Smooth muscle cell (in vitro differentiated cells): ENCODE data around the gene MAPK11. TPM values are rescaled to one million over a fixed set of nuclear protein-coding genes. Genes with fewer than 3 reads are reported as not detected.
A peak's percentile ranks its signal among the peaks of the same experiment; 100 is the strongest.

Experiments
- DNase-seq: peaks from one replicate; lab custom pipeline; 2025; ENCODE audit not compliant: unreplicated experiment; lab: John Stamatoyannopoulos, UW
- H2AFZ ChIP-seq: fragments of 200-600 bp; sonication (generic); 2 replicates; pipeline ENCODE4 v1.6.0; 2016; ENCODE audit warnings: antibody characterized with exemption, low read depth, mild to moderate bottlenecking
- H3F3A ChIP-seq: fragments of 200-600 bp; sonication (generic); 2 replicates; pipeline ENCODE4 v1.6.0; 2017; ENCODE audit warnings: antibody characterized with exemption, low read depth
- H3K27ac ChIP-seq: fragments of 200-600 bp; sonication (generic); 2 replicates; pipeline ENCODE4 v1.5.1; 2016; ENCODE audit warnings: low read depth, mild to moderate bottlenecking
- H3K27me3 ChIP-seq: fragments of 200-600 bp; sonication (generic); 2 replicates; pipeline ENCODE4 v1.6.1; 2016; ENCODE audit warnings: low read depth, mild to moderate bottlenecking
- H3K36me3 ChIP-seq: fragments of 200-600 bp; sonication (generic); 2 replicates; pipeline ENCODE4 v1.5.1; 2016; ENCODE audit warnings: low read depth
- H3K4me1 ChIP-seq: fragments of 200-600 bp; sonication (generic); 2 replicates; pipeline ENCODE4 v1.5.1; 2016; ENCODE audit warnings: low read depth
- H3K4me2 ChIP-seq: fragments of 200-600 bp; sonication (generic); 2 replicates; pipeline ENCODE4 v1.6.0; 2016; ENCODE audit warnings: mild to moderate bottlenecking
- H3K4me3 ChIP-seq: fragments of 200-600 bp; sonication (generic); 2 replicates; pipeline ENCODE4 v1.5.1; 2016; ENCODE audit warnings: mild to moderate bottlenecking
- H3K79me2 ChIP-seq: fragments of 200-600 bp; sonication (generic); 2 replicates; pipeline ENCODE4 v1.6.0; 2016; ENCODE audit warnings: low read depth, mild to moderate bottlenecking
- H3K9ac ChIP-seq: fragments of 200-600 bp; sonication (generic); 2 replicates; pipeline ENCODE4 v1.6.0; 2016; ENCODE audit warnings: low read depth
- H3K9me3 ChIP-seq: fragments of 200-600 bp; sonication (generic); replicated peaks from 2 replicates; pipeline ENCODE4 v1.5.1; 2016; ENCODE audit warnings: low read depth
- H4K20me1 ChIP-seq: fragments of 200-600 bp; sonication (generic); 2 replicates; pipeline ENCODE4 v1.6.0; 2016; ENCODE audit warnings: low read depth
- WGBS: methylation state at CpG from one replicate; pipeline ENCODE4 v1.1.7; 2016; ENCODE audit warnings: low lambda C conversion rate; 5-methylcytosine and 5-hydroxymethylcytosine counted together
- polyA plus RNA-seq: library from polyadenylated mRNA; unstranded; fragments of >200 nt; fragmentation: Nextera tagmentation; extraction: Ambion mirVana; gene quantifications from 2 replicates; pipeline ENCODE4 v1.2.1, GENCODE V29; 2016
- total RNA-seq: library from RNA; depleted of rRNA; stranded (reverse); fragments of >200 nt; gene quantifications from 2 replicates; pipeline ENCODE4 v1.2.3, GENCODE V29; 2014
- TF ChIP-seq, protein P1 (sequence below): fragments of 200-600 bp; sonication (generic); IDR thresholded peaks from 2 replicates; pipeline ENCODE4 v1.5.1; 2017; ENCODE audit warnings: borderline replicate concordance, mild to moderate bottlenecking, antibody characterized with exemption; ENCODE audit not compliant: insufficient read depth, poor library complexity, severe bottlenecking

Gene MAPK11
- total and polyA plus RNA-seq, 2 experiments from 2014 or later: 0.65 to 4.2 TPM

DNA sequence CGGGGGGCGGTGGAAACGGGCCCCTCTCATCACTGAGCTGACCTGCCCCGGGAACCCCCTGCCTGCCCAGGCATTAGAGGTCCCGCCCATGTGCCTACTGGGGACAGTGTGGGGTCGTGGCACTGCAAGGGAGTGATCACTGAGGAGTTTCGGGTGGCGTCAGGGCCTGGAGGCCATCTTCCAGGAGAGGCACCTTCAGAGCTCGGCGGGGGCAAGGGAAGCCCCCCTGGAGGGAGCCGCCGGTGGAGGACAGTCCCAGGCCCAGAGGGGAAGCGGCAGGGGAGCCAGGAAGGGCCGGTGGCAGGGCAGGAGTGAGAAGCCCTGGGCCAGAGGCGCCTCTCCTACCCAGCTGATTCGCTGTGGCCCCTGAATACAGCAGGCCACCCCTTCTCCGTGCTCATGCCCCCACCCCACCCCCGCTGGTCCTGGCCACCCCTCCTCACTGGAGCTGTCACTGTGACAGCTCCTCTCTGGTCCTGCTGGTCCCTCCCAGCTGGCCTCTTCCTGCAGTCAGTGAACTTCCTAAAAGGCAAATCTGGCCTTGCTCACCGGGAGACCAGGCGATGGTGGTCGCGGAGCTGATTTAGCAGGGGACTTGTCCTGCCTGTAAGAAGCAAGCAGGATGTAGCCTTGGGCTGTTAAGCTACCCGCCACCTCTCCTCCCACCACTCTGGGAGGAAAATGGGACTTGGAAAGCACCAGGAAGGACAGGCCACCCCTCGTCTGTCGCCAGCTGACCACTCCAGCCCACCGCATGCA lies 2.0 kb upstream of the MAPK11 start:
- Histone ChIP-seq H3K9me3 (no peaks in the 10 kb centered on the region), H3K4me3 (peak overlapping the region; percentile 60), H3K27me3 (peaks cover 13% of the 10 kb centered on the region), H2AFZ (no peak overlapping the region), H3K9ac (no peak overlapping the region), H3K4me1 (peaks cover 23% of the 10 kb centered on the region), H3K36me3 (no peaks in the 10 kb centered on the region), H3K79me2 (no peaks in the 10 kb centered on the region), H3K27ac (no peak overlapping the region), H4K20me1 (peaks cover 67% of the 10 kb centered on the region), H3K4me2 (peak overlapping the region; percentile 88), H3F3A (peaks cover 18% of the 10 kb centered on the region)
- no peak for DNase-seq
- TF ChIP-seq, protein P1, sequence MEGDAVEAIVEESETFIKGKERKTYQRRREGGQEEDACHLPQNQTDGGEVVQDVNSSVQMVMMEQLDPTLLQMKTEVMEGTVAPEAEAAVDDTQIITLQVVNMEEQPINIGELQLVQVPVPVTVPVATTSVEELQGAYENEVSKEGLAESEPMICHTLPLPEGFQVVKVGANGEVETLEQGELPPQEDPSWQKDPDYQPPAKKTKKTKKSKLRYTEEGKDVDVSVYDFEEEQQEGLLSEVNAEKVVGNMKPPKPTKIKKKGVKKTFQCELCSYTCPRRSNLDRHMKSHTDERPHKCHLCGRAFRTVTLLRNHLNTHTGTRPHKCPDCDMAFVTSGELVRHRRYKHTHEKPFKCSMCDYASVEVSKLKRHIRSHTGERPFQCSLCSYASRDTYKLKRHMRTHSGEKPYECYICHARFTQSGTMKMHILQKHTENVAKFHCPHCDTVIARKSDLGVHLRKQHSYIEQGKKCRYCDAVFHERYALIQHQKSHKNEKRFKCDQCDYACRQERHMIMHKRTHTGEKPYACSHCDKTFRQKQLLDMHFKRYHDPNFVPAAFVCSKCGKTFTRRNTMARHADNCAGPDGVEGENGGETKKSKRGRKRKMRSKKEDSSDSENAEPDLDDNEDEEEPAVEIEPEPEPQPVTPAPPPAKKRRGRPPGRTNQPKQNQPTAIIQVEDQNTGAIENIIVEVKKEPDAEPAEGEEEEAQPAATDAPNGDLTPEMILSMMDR: no peak
- WGBS: 41% methylated on average over 22 of the region's 26 CpGs

DNA sequence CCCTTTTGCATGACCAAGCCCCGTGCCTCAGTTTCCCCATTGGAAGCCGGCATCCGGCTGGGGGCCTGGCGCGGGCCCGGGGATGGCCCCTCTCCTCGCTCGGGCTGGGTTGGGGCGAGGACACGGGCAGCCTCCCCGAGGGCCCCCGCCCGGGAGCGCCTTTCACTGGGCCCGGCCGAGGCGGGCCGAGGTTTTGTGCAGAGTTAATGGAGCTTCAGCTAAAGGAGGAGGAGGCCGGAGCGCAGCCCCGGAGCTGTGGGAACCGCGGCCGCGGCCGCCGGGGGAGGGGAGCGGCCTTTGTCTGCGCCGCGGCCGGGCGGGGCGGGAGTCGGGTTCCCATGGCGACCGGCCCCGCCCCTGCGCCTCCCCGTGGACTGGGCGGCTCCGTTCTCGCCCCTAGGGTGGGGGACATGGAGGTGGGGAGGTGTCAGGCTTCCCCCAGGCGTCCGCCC lies 1.4 kb upstream of the MAPK11 start:
- no peaks in the 10 kb centered on the region for H3K79me2 ChIP-seq
- no peak overlapping the region for H2AFZ ChIP-seq
- no peaks in the 10 kb centered on the region for H3K36me3 ChIP-seq
- peak overlapping the region; percentile 60 for H3K4me3 ChIP-seq
- peaks cover 20% of the 10 kb centered on the region for H3K27me3 ChIP-seq
- peaks cover 18% of the 10 kb centered on the region for H3F3A ChIP-seq
- no peaks in the 10 kb centered on the region for H3K9me3 ChIP-seq
- WGBS: 7% methylated on average over 11 of the region's 45 CpGs
- H3K4me2 ChIP-seq: peak overlapping the region; percentile 88
- TF ChIP-seq, protein P1: peak; percentile 23
- H4K20me1 ChIP-seq: peaks cover 60% of the 10 kb centered on the region
- H3K27ac ChIP-seq: no peak overlapping the region
- no peak overlapping the region for H3K9ac ChIP-seq
- no peak for DNase-seq
- peaks cover 23% of the 10 kb centered on the region for H3K4me1 ChIP-seq

DNA sequence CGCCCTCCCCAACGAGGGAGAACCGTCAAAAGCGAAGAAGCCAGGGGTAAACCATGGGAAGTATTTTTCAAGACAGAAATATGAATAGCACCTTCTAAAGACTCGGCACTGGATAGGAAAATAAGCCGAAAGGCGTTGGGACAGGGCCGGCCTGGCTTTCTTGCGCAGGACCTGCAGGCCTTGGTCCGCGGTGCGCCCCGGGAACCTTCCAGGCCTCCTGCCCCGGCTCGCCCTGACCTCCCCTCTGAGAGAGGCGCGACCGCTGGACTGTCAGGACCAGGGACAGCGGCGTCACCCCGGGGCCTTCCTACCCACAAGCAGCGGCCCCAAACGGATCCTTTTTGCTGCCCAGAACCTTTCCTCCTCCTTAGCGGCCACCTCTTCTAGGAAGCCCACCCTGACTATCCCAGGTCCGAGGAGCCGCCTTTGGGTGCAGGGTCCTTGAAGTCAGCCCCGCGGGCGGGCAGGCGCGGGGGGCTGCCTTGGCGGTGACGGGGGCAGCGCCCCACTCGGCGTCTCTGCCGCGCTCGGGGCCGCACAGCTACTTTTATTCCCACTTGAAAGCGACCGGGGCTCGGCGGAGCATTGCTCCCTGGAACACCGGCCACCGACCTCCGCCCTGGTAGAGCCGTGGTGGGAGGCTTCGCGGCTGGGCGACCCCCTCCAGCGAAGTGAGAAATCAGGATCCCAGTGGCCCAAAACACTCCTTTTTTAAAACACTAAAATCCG lies 650 bp upstream of the MAPK11 start:
- H3K36me3 ChIP-seq: no peaks in the 10 kb centered on the region

More for the DNA sequence above, 650 bp upstream of the MAPK11 start:
- peaks cover 16% of the 10 kb centered on the region for H3F3A ChIP-seq
- no peak overlapping the region for H3K27ac ChIP-seq
- H3K9ac ChIP-seq: no peak overlapping the region
- peaks cover 53% of the 10 kb centered on the region for H4K20me1 ChIP-seq
- no peaks in the 10 kb centered on the region for H3K9me3 ChIP-seq
- peaks cover 26% of the 10 kb centered on the region for H3K27me3 ChIP-seq
- peaks cover 23% of the 10 kb centered on the region for H3K4me1 ChIP-seq
- H2AFZ ChIP-seq: no peak overlapping the region
- peak overlapping the region; percentile 88 for H3K4me2 ChIP-seq
- WGBS: 8% methylated on average over 53 of the region's 53 CpGs
- DNase-seq: peak; percentile 58
- TF ChIP-seq, protein P1: no peak
- no peaks in the 10 kb centered on the region for H3K79me2 ChIP-seq
- peak overlapping the region; percentile 60 for H3K4me3 ChIP-seq
